Cardiac muscle cell (in vitro differentiated cells and primary cell): Measurements from ENCODE around the gene AUTS2. TPM values are rescaled to one million over a fixed set of nuclear protein-coding genes. Genes with fewer than 3 reads are reported as not detected.
A peak's percentile ranks its signal among the peaks of the same experiment; 100 is the strongest.
"Not testable (repeated sequence)": the region's sequence is repeated elsewhere in the genome, so short reads cannot be mapped to it uniquely, and the experiment has no call there.

ENCODE experiments used
- DNase-seq, 2 donors: peaks; one replicate each; pipeline versions ENCODE4 v3.0.0 to v3.0.0-alpha.2; 2010 to 2017; ENCODE audit warnings: low read depth in 1 of 2, low spot score in 1 of 2
- H3K27ac ChIP-seq: fragments of 200-600 bp; sonication (generic); 2 replicates; pipeline ENCODE4 v1.5.1; 2016
- H3K27me3 ChIP-seq: fragments of 200-600 bp; sonication (generic); 2 replicates; pipeline ENCODE4 v1.6.0; 2016; ENCODE audit warnings: control low read depth
- H3K36me3 ChIP-seq: fragments of 200-600 bp; sonication (generic); 2 replicates; pipeline ENCODE4 v1.5.1; 2016; ENCODE audit warnings: control low read depth
- H3K4me1 ChIP-seq: fragments of 200-600 bp; sonication (generic); 2 replicates; pipeline ENCODE4 v1.8.1; 2017; ENCODE audit warnings: low read depth, mild to moderate bottlenecking, mixed run types
- H3K4me3 ChIP-seq: fragments of 200-600 bp; sonication (generic); 2 replicates; pipeline ENCODE4 v1.5.1; 2016; ENCODE audit warnings: mild to moderate bottlenecking
- H3K9me3 ChIP-seq: fragments of 200-600 bp; sonication (generic); 2 replicates; pipeline ENCODE4 v1.5.1; 2017; ENCODE audit warnings: low read depth, mild to moderate bottlenecking, control low read depth
- CTCF ChIP-seq: IDR thresholded peaks from 2 replicates; pipeline ENCODE4 v1.5.1; 2012; ENCODE audit warnings: low read depth, mild to moderate bottlenecking, low read length
- polyA plus RNA-seq: library from polyadenylated mRNA; unstranded; fragments of >200 nt; fragmentation: Nextera tagmentation; extraction: Ambion mirVana; gene quantifications from 2 replicates; pipeline ENCODE4 v1.2.1, GENCODE V29; 2016
- total RNA-seq: library from RNA; depleted of rRNA; stranded (reverse); fragments of >200 nt; gene quantifications from 2 replicates; pipeline ENCODE4 v1.2.3, GENCODE V29; 2016

Gene AUTS2
- total and polyA plus RNA-seq, 2 experiments from 2014 or later = 41.0 to 45.5 TPM

- TF ChIP-seq CTCF = no peak
- H3K4me3 ChIP-seq = no peak overlapping the region
- no peaks in the 10 kb centered on the region for H3K36me3 ChIP-seq
- no peaks in the 10 kb centered on the region for H3K9me3 ChIP-seq
- no peak overlapping the region for H3K27ac ChIP-seq
- H3K4me1 ChIP-seq = no peaks in the 10 kb centered on the region
- DNase-seq = peak in 1 of 2 donors; percentile 28
- no peaks in the 10 kb centered on the region for H3K27me3 ChIP-seq
Observed at GRCh38 chr7:70728872-70729552, 1130.7 kb downstream of the AUTS2 start.

GRCh38 chr7:70729553-70730157 lies 1131.4 kb downstream of the AUTS2 start:
- not testable (repeated sequence) for DNase-seq, H3K27me3 ChIP-seq, H3K36me3 ChIP-seq, H3K4me1 ChIP-seq, H3K9me3 ChIP-seq, H3K27ac ChIP-seq, H3K4me3 ChIP-seq

- no peak overlapping the region for H3K4me3 ChIP-seq
- no peak for TF ChIP-seq CTCF
- DNase-seq = no peak
- no peaks in the 10 kb centered on the region for H3K27me3 ChIP-seq
- peaks cover 13% of the 10 kb centered on the region for H3K4me1 ChIP-seq
- H3K36me3 ChIP-seq = no peaks in the 10 kb centered on the region
- no peaks in the 10 kb centered on the region for H3K9me3 ChIP-seq
- H3K27ac ChIP-seq = no peak overlapping the region
Observed at GRCh38 chr7:70730451-70731110, 1132.3 kb downstream of the AUTS2 start.

GRCh38 chr7:70733090-70733489 lies 1134.8 kb downstream of the AUTS2 start:
- H3K4me3 ChIP-seq = no peak overlapping the region
- no peaks in the 10 kb centered on the region for H3K9me3 ChIP-seq
- TF ChIP-seq CTCF = no peak
- no peaks in the 10 kb centered on the region for H3K36me3 ChIP-seq
- H3K27ac ChIP-seq = no peak overlapping the region
- peaks cover 18% of the 10 kb centered on the region for H3K4me1 ChIP-seq
- no peaks in the 10 kb centered on the region for H3K27me3 ChIP-seq
- DNase-seq = no peak

- Histone ChIP-seq H3K36me3 (no peaks in the 10 kb centered on the region), H3K27ac (no peak overlapping the region), H3K4me1 (peaks cover 18% of the 10 kb centered on the region), H3K27me3 (no peaks in the 10 kb centered on the region), H3K4me3 (no peak overlapping the region), H3K9me3 (no peaks in the 10 kb centered on the region)
- TF ChIP-seq CTCF = no peak
- no peak for DNase-seq
Observed at GRCh38 chr7:70734411-70734810, 1136.1 kb downstream of the AUTS2 start.

- Histone ChIP-seq H3K36me3 (no peaks in the 10 kb centered on the region), H3K27me3 (no peaks in the 10 kb centered on the region), H3K4me3 (no peak overlapping the region), H3K27ac (no peak overlapping the region), H3K9me3 (no peaks in the 10 kb centered on the region), H3K4me1 (peaks cover 18% of the 10 kb centered on the region)
- DNase-seq = no peak
- no peak for TF ChIP-seq CTCF
Observed at GRCh38 chr7:70735313-70735712, 1137.0 kb downstream of the AUTS2 start.
